ENCODE data around the gene POLR3GL.
A peak's percentile ranks its signal among the peaks of the same experiment; 100 is the strongest.

Gene POLR3GL

DNA sequence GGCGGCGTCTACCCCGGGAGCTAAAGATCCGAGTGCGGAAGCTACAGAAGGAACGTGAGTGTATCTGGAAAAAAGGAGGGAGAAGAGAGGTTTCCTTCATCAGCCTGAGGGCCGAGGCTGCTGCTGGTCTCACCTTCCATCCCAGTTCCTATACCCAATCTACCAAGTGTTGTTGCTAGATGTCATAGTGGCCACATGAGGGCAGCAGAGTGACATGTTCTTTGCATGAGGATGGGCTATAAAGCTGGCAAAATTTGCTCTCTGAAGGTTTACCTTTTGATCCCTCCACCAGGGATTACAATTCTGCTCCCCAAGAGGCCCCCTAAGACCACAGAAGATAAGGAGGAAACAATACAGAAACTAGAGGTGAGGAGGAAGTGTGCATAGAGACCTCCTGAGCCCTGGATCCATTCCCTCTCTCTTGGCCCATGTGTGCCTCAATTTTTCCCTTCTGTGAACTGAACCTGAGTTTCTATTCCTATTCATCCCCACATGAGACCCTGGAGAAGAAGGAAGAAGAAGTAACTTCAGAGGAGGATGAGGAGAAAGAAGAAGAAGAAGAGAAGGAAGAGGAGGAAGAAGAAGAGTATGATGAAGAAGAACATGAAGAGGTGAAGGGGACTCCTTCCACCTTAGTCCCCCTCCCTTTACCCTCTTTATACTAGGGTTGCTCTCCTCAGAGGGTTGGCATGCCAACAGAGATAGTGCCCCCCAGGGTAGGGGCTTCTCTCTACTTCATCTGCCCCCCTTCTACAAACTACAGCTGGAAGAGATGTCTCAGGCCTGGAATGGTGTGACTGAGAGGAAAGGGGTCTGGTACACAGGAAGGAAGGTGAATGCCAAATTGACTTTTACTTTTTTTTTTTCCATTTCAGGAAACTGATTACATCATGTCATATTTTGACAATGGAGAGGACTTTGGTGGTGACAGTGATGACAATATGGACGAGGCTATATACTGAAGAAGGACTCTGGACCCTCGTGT, 13.3 kb downstream of the POLR3GL start:
- peak; percentile 57 for DNase-seq

DNA sequence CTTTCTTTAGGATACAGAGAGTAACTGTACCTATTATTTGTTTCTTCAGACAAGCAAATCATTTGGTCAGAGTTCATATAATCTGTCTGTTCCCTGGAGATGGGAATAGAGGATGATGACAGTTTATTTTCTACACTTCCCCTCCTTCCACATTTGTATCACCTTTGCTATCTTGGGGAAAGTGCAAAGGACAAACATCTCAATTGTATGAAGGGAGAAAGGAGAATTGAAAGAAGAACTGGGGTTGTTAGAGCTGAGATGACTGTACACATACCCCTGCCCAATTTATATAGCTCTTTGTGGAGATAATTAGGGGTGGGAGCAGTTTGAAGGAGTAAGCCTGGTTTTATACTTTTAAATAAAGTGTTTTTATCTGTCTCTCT, 14.0 kb downstream of the POLR3GL start:
- no peak for DNase-seq

DNA sequence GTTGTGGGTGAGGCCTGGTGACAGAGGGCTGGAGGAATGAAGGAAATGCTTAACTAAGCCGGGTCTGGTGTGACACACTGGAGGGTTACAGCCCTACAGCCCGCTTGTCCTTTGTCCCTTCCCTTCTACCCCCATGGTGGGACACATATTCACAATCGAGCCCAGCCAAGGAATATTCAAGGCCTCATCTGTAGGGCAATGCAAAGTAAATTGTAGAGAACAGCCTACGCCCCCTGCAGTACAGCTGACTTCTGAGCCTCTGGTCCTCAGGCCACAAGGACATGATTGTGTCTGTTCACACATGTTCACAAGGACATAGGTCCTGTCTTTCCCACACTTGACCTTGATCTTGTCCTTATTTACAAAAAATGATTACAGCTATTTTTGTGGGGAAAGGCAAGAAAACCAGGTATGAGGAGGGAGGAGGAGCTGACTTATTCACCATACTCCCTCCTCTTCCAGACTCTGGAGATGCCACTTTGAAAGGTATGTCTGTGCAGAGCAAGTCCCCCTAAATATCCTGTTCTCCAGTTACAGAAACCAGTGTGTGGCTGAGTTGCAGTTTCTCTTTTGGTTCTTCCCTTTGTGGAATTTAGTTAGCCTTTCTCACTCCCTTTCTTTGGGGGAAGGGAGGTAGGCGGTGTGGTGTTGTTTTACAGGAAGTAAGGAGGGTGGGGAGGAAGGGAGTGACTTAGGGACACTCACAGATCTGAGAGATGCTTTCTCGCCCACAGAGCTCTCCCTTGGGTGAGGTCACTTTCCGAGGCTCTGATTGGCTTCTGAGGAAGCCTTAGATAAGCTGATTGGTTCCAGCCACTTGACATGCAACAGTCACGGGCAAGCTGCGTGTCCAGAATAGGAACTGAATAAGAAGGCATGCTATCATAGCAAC, 14.6 kb downstream of the POLR3GL start:
- no peak for DNase-seq

DNA sequence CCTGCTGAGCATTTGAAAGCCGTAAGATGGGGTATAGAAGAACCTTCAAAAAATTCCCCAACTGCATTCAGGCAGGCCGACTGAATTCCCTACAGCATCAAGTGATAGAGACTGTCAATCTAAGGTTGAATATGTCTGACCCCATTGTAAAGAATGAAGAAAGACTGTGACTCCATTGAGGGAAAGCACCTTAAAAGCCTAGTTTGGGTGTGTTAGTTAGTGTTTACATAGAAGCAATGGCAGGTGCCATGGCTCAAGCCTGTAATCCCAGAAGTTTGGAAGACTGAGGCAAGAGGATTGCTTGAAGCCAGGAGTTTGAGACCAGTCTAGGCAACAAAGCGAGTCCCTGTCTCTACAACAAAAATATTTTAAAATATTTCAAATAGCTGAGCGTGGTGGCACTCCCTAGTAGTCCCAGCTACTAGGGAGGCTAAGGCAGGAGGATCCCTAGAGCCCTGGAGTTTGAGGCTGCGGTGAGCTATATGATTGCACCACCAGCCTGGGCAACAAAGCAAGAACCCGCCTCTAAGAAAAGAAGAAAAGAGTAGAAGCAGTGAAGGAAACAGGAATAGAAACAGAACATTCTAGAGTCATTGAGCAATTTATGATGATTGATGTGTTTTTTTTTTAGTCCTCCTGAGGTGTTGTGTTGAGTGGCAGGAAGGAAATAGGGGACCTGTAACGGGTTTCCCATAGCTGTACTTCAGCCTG, 15.4 kb downstream of the POLR3GL start:
- DNase-seq, result no peak

DNA sequence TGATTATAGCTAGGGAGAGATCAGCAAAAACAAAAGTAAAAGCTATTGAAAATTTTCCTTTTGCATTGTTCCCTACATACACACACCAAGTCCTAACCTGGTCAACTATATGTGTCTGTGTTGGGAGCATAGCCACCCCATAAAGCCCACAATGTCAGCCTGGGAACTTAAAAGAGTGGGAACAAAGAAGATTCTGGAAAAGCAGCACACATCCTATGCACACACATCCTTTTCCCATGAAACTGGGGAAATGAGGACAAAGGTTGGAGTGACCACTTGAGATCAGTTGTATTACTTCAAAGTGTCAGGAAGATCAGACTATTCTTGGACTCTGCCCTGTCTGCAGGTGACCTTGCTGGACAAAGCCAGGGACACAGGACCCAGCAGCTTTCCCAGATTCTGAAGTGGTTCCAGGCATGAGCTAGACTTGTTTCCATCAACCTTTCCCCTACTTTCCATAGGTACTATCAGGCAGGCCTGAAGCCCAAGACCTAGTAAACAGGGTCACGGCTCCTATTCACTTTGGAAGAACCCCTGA, 16.0 kb downstream of the POLR3GL start:
- DNase-seq, result no peak

DNA sequence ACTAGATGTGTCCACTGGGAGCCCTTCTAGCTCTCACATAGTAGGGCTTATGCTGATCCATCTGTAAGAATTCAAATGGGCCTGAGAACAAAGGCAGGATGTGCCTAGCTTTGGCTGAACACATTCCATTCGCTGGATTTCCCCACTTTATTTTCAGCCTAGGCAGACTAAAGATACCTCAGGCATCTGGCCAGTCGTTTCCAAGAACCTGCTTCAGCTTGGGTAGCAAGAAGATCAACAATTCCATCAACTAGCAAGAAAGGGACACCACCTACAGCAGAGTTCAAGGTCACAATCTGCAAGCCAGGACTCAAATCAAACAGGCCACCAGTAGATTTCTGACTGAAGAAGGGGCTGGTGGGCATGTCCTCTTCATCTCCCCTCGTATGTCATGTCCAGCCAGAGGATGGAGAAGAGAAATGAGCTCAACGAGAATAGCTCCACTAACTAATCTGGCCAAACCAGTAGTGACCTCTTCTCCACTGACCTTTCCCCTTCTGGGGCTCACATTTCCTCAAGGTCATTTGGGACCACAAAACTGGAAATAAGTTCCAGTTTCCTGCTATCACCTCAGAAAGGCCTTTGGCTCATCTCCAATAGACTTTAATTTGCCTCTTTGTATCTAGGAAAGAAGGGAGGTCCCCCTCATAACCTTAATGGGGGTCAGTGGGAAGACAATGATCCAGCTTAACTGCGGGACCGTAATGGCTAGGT, 17.7 kb downstream of the POLR3GL start:
- no peak for DNase-seq

DNA sequence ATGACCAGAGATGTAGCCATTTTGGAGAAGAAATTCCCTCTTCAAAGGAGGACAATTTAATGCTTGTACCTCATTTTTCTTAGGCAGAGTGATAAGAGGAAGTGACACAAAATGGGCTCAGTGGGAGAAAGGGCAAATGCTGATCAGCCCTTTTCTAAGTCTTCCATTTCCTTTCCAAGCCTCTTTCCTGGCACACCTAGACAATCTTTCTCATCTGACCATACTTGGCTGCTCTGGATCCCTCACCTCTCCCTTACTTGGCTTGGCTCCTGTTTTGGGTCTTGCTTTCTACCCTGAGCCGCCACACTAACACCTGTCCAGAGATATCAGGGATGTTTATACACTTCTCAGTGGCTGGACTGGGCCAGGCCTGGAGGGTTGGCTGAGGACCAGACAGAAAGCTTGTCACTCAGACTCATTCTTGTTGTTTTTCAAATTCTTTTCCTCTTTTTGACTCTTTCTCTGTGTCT, 18.8 kb downstream of the POLR3GL start:
- DNase-seq, result no peak

DNA sequence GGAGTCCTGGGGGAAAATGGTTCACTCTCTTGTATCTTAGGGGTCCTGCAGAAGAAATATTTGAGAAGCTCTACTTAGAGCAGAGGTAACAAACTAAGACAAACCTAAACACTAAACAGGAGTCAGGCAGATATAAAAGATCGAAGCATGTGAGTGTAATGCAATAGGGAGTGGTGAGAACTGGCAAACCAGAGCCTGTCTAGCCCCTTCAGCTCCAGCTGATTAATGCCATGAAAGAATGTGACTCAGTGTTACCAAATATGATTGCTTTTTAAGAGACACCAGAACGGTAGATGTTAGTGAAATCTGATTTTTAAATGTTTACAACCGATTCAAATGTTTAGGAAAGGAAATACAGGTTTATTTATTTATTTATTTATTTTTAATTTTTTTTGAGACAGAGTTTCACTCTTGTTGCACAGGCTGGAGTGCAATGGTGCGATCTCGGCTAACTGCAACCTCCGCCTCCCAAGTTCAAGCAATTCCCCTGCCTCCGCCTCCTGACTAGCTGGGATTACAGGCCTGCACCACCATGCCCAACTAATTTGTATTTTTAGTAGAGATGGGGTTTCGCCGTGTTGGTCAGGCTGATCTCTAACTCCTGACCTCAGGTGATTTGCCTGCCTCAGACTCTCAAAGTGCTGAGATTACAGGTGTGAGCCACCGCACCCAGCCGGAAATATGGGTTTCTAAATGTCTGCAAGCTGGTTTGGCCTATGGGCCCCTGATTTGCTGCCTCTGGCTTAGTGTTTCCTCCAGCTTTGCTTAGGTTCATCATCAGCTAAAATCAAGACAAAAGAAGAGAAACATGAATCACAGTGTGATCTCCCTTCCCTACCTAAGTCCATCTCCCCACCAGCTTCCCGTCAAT, 19.7 kb downstream of the POLR3GL start:
- DNase-seq, result no peak

DNA sequence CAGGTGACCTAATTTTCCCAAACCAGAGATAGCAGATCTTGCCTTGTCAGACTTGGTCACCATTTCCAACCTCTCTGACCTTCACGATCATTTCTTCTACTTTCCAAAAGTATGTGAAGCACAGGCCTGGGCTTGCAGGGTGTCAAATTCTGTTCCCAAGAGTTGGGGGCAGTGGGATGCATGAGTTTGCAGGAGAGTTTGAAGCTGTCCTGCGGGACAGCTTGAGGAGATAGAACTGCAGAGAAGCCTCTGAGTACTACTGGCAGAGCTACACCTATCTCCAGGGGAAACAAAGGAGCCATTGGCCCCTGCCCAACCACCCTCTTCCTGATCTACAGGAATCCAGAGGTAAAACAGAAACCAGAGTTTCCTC, 20.6 kb downstream of the POLR3GL start:
- no peak for DNase-seq

DNA sequence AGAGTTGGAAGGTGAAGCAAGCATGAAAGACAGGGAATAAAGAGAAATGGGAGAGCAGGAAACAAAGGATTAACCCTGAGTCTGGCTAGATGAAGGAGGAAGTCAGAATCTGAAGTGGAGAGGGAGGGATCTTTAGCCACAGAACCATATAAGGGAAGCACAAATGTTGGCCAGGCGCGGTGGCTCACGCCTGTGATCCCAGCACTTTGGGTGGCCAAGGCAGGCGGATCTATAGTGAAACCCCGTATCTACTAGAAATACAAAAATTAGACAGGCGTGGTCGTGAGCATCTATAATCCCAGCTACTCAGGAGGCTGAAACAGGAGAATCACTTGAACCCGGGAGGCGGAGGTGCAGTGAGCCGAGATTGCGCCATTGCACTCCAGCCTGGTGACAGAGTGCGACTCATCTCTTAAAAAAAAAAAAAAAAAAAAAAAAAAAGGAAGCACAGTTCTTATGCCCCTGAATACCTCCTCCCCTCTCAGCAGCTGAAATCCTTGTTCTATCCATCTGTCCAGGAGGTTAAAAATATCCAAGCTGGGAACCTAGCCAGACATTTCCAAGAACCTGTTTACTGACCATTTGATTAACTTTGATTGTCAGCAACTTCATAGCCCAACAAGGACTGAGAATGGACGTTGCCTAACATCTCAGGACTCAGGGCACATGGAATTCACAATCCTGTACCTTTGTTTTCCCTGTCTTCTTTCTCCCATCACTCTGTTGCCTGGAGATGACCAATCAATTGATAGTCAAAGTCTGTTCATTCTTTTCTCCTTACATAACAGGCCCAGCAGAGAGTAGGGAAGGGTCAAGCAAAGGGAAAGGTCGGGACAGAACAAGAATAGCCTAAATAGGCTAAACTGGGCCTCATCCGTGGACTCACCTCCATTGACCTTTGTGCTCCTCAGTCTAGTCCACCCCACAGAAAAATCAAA, 21.3 kb downstream of the POLR3GL start:
- no peak for DNase-seq

DNA sequence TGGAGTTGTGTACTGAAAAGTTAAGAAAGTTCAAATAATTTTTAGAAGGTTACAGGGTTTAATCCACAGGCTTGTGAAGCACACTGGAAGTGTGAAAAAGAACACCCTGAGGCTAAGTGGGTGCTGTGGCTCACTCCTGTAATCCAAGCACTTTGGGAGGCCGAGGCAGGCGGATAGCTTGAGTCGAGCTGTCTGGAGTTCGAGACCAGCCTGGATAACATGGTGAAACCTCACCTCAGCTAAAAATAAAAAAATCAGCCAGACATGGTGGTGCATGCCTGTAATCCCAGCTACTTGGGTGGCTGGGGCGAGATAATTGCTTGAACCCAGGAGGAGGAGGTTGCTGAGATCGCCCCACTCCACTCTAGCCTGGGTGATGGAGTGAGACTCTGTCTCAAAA, 22.1 kb downstream of the POLR3GL start:
- DNase-seq, result no peak

DNA sequence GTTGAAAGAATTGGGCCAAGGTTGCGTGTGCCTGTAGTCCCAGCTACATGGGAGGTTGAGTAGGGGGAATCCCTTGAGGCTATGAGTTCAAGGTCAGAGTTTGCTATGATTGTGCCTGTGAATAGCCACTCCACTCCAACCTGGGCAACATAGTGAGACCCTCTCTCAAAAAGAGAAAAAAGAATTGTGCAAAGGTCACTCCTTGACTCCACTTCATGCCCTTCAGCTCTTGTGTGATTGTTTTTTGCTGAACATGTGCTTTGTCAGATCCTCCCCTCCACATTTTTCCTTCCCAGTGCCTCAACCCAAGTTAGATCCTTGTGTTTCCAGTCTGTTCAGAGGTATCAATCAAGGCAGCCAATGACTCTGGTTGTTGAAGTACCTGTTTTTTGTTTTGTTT, 23.4 kb downstream of the POLR3GL start:
- DNase-seq, result no peak

DNA sequence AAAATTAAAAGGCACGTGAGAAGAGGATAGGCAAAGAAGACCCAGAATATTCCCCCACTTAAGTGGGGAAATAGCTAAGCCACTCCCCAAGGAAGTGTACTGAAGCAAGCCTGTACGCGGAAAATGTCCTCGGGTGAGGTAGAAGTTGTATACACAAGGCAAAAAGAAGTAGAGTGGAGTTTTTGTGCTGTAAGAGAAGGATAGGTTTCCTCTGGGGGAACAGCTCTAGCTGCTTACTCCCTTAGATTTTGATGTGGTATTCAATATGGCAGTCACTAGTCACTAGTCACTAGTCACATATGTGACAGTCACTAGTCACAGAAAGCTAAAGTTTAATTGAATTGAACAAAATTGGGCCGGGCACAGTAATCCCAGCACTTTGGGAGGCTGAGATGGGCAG, 24.3 kb downstream of the POLR3GL start:
- DNase-seq, result no peak

DNA sequence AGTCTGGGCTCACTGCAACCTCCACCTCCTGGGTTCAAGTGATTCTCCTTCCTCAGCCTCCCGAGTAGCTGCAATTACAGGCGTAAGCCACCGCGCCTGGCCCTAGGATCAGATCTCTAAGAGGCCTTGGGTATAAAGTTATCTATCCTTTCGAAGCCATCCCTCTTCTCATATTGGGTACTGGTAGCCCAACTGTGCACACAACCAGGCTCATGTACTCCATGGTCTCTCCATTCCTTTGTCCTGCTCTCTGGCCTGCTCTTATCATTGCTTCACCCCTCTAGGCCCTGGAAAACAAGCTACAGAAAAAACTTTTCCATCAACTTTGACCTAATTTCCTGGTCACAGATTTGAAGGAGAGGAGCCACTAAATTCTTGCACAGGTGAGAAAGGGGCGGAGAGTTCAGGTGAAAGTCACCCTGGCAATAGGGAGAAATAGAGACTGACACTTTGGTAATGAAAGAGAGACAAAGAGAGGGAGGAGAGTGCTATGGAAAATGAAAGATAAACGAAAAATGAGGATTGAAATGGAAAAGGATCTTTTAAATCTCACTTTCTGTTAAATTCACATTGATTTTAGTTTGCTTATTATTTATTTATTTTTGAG, 25.9 kb downstream of the POLR3GL start:
- DNase-seq, result no peak

DNA sequence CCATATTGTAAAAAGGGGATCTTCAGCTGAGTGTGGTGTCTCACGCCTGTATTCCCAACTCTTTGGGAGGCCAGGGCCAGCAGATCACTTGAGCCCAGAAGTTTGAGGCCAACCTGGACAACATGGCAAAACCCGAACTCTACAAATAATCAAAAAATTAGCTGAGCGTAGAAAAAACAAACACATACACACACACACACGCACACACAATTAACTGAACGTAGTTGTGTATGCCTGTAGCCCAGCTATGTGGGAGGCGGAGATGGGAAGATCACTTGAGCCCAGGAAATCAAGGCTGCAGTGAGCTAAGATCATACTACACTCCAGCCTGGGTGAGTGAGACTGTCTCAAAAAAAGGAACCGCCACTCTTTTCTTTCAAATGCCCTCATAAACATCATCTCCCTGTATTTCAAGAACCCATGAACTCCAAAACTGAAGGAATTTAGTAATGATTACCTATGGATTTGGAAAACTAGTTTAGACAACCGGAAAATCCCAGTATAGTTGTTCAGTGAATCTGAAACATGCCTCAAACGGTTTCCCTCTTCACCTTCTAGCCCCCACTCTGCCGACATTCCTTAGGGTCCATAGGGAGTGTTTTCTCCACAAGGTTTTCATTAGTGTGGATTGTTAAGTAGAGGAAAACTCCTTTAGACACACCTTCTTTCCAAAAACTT, 27.4 kb downstream of the POLR3GL start:
- no peak for DNase-seq

DNA sequence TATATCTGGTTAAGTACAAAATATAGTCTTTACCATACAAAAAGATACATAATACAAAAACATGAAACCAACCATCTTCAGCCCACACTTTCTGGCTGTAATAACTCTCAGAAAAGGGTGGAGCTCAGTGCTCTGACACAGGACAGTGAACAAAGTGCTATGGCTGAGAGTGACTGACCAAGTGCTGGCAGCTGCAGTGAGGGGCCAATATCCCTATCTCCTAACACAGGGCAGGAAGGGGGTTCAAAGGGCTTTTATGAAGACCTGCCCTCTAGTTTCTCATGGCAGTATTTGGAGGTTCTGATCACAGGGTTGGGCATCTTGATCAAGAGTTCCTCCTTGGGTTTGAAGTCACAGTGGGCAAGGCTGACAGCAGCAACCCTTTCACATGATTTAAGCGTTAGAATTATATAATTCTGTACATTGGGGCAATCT, 28.0 kb downstream of the POLR3GL start:
- no peak for DNase-seq

DNA sequence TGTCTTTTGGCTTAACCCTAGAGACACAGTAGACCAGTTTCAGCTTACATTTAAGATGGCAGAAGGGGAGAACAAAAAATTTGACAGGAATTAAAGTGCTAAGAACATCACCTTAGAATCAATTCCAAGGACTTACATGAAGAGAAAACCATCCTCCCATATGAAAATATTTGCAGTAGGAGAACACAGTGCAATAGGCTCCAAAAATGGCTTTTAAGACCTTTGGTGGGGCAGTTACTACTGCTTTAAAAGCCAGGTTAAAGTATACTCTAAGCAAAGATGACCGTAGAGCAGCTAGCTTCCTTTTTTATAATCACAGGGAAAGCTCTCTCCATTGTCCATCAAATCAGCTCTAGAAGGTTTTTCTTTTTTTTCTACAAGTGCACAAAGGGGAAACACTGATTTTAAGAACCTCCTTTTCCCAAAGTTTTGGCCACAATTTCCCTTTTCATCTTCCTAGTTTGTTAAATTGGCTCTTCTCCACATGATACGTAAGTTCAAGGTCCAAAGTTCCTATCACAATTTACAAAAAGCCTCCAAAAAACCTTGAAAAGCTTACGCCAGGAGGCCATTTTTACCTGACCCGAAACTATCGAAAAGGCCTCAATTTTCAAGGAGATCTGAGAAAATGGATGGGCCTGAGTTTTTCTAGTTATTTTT, 28.6 kb downstream of the POLR3GL start:
- no peak for DNase-seq

All from NCI-H2081 treated with DMSO at 0.1 percent for 48 hours (cell line).